HG02884 (cell line): ENCODE results near the gene DGKB.

Experiments used
- ATAC-seq: cut with Tn5 transposase; IDR thresholded peaks from one replicate; pipeline ENCODE4 v1.9.1; 2021; ENCODE audit warnings: mild to moderate bottlenecking, moderate library complexity; ENCODE audit not compliant: unreplicated experiment

The DGKB gene

GRCh38 chr7:14600766-14601367 lies 301.7 kb downstream of the DGKB start:
- no peak for ATAC-seq

DNA sequence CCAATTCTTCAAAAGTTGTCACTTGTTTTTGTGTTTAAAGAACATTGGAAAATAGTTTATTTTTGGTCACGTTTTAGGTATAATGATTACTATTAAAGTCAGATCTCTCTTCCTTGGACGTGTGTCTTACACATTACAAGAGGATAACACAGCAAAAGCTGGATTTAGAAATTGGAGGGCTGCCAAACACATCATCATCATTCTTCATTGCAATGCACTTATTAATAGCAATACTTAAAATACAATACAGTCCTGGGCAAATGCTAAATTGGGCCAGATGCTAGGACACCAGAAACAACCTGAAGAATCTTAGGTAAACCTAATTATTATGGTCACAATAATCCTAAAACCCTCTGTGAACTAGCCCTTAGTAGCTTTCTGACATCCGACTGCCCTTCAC lies 303.6 kb downstream of the DGKB start:
- no peak for ATAC-seq

GRCh38 chr7:14596421-14596820 lies 306.1 kb downstream of the DGKB start:
- ATAC-seq: no peak

- ATAC-seq: no peak
Observed at GRCh38 chr7:14590206-14590605, 312.3 kb downstream of the DGKB start.

DNA sequence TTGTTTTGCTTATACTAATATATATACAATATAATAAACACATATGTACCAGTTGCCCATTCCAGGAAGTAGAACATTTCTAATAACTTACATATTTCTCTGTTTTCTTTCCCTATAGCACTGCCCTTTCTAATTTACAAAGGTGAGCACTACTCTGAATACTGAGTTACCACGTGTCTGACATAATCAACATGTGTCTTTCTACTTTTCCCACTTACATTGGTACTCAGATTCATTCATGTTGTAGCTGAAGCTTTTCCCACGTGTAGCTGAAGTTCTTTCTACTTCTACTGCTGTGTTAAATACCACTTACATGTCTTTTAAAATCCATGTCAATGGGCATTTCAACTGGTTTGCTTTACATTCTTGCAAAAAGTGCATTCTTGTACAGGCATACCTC lies 317.3 kb downstream of the DGKB start:
- ATAC-seq: no peak

- no peak for ATAC-seq
Observed at GRCh38 chr7:14583518-14583917, 319.0 kb downstream of the DGKB start.

DNA sequence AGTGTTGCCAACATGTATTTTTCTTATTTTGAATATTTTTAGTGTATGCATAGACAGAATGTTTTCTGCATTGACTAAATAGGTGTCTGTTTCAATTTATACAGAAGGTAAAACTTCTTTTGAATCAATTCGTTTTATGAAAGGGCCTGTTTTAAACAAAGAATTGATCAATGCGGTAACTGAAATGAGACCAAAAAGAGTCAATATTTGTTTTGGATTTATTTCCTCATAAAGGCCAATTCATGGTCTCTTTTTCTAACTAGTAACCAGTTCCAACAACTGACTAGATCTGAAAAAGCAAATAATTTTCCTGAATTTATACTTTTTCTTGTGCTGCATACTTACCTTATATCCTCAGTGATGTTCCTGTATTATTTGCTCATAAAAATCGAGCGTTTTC lies 320.5 kb downstream of the DGKB start:
- ATAC-seq: no peak

DNA sequence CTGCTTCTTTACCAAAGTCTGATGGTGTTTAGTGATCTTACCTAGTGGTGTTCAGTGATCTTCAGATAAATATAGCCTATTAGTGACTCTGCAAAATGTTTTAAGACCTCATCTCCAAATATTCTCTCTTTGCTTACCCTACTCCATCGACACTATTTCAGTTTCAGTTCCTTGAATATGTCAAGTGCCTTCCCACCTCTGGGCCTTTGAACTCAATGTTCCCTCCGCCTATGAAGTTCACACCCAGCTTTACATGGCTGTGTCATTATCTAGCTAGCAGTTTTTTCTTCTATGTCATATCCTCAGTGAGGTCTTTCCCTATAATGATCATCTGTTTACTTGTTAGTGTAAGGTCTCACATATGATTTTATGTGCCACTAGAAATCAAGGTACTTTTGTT lies 322.6 kb downstream of the DGKB start:
- no peak for ATAC-seq

- ATAC-seq: no peak
Observed at GRCh38 chr7:14576578-14576977, 326.0 kb downstream of the DGKB start.

DNA sequence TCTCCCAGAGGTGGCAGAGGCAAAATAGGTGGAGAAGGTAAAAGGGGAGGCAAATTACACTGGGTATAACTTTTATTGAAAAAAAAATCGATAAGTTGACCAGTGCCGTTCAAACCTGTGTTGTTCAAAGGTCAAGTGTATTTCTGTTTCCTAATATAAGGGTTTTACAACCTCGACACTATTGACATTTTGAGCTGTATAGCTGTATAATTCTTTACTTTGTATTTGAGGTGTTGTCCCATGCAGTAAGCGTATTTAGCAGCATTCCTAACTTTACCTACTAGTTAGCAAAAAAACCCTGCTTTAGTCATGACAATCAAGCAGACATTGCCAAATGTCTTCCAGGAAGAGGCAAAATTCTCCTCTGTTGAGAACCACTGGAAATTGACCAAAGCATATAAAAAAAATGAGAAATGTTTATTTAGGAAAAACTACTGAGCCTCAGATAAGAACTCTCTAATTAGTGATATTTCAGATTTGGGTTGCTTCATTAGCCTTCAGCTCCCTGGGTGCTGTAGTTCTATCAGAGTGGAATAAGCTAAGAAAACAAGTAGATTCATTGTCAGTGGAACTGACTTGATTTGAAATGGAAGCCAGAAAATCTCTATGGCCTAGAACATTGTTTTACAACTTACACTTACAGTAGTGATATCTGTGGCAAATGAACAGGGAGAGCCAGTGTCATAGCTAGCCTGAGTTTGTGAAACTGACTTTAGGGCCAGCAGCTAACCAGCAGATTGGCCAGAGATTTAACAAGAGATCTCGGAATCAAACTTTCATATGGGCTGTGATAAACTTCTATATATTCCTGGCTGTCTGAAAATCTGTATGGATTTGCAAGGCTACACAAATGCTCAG lies 331.6 kb downstream of the DGKB start:
- no peak for ATAC-seq

DNA sequence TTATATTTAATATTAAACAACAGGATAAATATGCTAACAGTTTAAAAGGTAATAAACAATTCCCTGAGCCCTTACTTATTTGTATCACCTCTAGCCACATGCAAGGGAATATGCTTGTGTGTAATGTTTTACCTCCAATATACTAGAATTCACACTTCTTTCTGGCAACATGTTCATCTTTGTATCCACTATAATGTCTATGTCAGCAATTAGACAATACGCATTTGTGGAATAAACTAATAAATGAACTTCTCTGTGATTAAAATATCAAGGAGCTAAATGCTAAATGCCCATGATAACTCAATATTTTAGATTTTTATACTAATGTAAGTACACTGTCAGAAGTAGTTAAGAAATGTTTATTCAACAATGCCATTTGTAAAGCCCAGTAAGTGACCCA lies 350.5 kb downstream of the DGKB start:
- no peak for ATAC-seq

DNA sequence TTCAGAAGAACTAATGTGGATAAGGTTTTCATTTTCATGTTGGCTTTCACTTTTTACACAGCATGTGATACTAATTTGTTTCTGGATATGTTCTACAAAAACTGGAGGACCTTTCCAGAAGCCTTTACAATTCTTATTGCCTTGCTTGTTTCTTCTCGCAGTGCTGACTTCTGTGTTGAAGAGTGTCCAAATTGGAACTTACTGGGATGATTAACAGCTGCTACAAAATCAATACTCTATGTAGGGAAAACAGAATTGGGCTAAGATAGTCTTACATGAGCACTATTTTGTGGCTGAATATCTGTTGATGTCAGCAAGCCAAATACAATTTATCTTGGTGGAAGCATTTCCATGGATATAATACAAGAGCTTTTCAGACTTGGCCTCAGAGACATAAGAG lies 351.2 kb downstream of the DGKB start:
- no peak for ATAC-seq

GRCh38 chr7:14542624-14543023 lies 359.9 kb downstream of the DGKB start:
- ATAC-seq: no peak

GRCh38 chr7:14521183-14521582 lies 381.4 kb downstream of the DGKB start:
- ATAC-seq: no peak

GRCh38 chr7:14510268-14510667 lies 392.3 kb downstream of the DGKB start:
- no peak for ATAC-seq

GRCh38 chr7:14507617-14508016 lies 394.9 kb downstream of the DGKB start:
- no peak for ATAC-seq

GRCh38 chr7:14505906-14506305 lies 396.6 kb downstream of the DGKB start:
- ATAC-seq: no peak

GRCh38 chr7:14504134-14504533 lies 398.4 kb downstream of the DGKB start:
- ATAC-seq: no peak

GRCh38 chr7:14503623-14504022 lies 398.9 kb downstream of the DGKB start:
- ATAC-seq: no peak

GRCh38 chr7:14501436-14501835 lies 401.1 kb downstream of the DGKB start:
- ATAC-seq: no peak

- ATAC-seq: no peak
Observed at GRCh38 chr7:14497390-14497789, 405.2 kb downstream of the DGKB start.

GRCh38 chr7:14495633-14496032 lies 406.9 kb downstream of the DGKB start:
- ATAC-seq: no peak
